NCI-H1694 (cell line): ENCODE data around the gene AQP12B.
"Not testable (repeated sequence)": the region's sequence is repeated elsewhere in the genome, so short reads cannot be mapped to it uniquely, and the experiment has no call there.

Source experiments
- DNase-seq: peaks from one replicate; lab custom pipeline; 2025; lab: John Stamatoyannopoulos, UW

Gene AQP12B

DNA sequence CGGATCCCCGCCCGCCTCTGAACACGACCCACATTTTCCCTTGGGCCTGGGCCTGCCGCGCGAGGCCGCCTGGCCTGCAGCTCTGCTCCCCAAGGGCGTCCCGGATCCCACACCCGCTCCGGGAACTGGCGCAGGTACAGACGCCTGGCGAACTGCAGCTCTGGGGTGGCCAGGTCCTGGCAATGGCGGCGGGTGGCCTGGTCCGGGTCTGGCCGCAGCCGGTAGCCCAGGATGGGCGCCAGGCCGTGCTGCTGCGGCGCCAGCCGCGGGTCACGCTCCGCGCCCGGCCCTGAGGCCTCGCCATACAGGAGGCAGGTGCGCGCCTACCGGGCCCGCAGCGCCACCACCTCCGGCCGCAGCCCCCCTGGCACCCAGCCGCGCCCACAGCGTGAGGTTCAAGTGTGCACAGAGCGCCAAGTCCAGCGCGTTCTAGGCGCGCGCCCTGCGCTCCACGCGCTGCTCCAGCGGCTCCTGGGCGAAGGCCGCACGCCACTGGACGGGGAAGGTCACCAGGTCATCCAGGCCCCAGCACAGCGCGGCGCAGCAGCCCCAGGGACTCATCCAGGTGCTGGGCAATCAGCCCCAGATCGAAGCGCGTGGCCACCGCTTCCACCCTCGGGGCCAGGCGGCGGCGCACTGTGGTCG, 18.5 kb upstream of the AQP12B start:
- DNase-seq: no peak

DNA sequence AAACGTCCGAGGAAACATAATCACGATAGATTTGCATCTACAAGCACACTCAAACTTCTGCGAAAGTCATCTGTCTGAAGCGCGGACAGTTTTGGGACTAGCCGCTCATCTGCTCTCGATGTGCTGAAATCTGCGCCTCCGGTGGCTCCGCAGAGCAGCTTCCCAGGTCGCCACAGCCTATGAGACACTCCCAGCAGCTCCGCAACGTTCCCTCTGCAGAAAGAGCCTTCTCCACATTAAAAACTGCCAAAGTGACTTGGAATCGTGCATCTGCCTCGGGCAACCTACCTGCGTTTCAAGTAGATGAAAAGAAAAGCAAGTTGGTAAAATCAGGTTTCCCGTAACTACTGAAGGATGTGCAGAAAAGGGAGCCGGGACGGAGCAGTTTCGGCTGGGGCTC, 17.9 kb upstream of the AQP12B start:
- DNase-seq: not testable (repeated sequence)

DNA sequence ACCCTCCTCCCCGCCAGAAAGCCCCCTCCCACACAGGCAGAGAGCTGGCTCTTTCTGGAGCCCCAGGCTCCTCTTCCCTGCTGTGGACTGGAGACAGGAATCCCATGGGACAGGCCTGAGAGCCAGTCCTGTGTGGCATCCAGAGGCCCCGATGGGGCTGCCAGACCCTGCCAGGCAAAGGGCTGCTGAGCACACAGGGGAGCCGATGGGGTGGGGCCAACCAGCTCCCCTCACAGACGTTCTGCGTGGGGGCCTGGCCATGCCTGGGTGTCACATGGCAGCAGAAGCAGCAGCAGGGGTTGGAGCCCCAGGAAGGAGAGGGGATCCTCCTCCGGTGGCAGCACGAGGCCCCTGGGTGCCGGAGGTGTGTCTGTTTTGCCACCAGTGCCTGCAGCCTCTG, 17.1 kb upstream of the AQP12B start:
- DNase-seq: not testable (repeated sequence)

DNA sequence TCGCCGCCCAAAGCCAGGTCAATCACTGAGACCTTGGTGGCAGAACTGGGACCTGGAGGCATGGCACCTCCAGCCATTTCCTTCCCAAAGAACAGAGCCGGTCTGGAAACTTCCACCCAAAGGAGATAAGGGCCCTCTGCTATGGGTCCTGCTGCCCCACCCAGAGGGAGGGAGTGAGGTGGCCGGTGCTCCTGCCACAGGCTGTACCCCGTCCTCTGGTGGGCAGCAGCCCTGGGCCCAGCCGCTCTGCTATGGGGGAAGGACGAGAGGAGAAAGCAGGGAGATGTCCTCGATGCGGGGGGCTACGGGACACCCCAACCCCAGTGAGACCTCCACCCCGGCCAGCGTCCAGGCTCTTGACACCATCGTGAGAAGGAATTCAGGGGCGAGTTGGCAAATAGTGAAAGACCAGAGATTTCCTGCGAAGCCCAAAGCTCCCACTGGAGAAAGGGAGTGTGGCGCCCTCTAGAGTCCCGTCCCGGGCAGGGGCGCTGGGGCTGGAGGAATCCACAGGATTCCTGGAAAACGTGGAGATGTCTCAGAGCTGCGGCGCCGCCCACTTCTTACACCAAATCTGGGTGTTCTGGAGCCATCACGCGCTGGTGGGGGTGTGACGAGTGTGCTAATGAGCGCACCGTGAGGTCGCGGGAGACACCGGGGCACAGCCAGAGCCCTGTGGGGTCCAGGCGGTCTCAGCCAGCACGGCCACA, 16.3 kb upstream of the AQP12B start:
- not testable (repeated sequence) for DNase-seq

DNA sequence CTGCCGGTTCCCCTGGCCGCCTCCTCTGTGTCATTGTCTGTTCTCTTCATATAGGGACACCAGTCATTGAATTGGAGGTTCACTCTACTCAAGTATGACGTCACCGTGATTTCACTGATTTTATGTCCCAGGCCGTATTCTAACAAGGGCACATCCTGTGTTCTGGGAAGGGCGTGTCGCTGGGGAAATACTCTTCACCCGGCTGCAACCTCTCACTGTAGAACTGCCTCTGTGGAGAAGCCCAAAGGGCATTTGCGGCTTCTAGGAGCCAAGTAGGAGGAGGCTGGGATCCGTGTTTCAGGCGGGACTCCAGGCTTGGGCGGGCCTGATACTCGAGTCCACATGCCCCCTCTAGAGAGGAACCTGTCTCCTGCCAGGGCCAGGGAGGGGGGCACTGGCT, 13.8 kb upstream of the AQP12B start:
- DNase-seq: not testable (repeated sequence)

DNA sequence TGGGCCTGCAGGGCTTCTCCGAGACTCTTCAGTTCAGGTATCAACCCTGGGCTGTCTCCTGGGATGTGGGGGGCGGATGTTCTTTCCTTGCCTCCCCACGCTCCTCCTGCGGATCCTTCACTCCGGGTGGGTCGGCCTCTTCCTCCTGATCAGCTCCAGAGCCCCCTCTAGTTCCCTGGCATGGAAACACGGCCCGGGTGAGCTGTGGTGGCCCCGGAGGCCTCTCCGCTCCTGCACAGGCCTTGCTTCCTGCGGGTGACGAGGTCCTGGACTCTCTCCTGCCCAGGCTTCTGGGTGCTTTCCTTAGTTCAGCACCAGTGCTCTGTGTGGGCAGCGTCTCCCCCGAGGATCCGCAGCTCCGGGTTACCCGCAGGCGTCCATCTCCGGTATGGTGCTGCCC, 12.9 kb upstream of the AQP12B start:
- not testable (repeated sequence) for DNase-seq

DNA sequence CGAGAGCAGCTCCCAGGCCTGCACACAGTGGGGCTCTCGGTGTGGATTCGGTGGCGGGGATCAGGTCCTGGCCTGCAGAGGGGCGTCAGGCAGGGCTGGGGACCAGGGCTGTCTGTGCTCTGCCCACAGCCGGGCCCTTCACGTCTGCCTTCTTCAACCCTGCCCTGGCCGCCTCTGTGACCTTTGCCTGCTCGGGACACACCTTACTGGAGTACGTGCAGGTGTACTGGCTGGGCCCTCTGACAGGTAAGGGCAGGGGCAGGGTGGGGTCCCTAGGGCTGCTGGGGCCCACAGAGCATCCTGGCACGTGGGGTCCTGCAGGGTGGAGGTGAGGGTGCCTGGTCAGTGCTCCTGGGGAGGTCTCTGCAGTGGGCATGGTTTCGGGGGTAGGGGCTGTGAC, 11.6 kb upstream of the AQP12B start:
- not testable (repeated sequence) for DNase-seq

DNA sequence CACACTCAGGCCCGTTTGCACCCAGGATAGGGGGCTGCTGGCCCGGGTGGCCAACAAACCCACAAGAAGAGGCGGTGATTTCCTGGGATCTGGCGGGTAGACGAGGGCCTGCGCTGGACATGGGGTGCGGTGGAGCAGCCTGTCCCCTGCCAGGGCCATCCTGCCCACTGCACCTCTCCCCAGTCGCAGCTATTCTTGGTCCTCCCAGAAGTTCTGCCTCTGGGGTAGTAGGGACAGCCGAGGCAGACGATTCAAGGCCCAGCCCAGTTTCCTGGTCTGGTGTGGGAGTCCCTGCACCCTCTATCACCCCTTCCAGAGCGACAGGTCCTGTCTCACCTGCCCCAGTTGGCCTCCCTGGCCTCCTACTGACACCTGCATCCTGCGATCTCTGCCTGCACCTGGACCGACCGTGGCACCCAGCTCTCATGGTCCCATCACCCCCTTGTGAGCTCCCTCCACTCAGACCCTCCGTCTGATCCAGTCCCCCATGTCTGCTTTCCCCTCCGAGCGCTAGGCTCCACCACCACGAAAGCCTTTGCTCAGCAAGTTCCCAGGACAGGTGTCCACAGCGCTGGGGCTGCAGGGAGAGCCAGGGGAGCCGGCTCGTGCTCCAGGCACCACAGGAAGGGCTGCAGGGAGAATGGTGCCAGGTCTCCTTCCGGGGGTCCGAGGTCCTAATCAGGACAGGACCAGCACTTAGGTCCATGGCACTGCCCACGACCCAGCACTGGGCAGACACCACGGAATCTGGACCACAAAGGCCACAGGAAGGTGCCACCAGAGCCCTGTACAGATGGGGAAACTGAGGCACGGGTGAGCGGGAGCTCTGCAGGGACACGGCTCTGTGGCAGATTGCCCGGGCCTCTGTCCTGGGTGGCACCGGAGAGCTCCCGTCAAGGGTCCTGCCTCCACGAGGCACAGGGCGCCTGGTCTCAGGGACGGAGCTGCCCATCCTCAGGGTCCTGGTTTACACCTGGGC, 10.2 kb upstream of the AQP12B start:
- DNase-seq: not testable (repeated sequence)

DNA sequence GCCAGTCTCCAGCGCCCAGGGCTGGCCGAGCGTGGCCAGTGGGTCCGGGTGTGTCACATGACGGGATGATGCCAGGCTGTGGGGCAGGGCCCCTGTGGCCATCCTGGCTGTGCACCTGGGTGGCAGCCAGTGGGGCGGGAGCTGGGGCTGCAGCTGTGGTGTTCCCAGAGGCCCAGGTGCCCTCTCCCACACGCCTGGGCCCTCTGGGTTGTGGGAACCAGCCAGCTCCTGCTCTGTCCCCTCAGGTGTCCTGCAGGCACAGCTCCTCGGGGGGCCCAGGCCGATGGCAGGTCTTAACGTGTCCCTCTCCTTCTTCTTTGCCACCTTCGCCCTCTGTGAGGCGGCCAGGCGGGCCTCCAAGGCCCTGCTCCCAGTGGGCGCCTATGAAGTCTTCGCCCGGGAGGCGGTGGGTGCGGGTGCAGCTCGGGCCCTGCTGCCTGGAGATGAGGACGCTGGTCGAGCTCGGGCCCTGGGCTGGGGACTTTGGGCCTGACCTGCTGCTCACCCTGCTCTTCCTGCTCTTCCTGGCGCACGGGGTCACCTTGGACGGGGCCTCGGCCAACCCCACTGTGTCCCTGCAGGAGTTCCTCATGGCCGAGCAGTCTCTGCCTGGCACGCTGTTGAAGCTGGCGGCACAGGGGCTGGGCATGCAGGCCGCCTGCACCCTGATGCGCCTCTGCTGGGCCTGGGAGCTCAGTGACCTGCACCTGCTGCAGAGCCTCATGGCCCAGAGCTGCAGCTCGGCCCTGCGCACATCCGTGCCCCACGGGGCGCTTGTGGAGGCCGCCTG, 9.1 kb upstream of the AQP12B start, which contains the start of gene AQP12A:
AQP12A (plus strand) TSS at position 236 of the 790 bp plus-strand sequence; CDS start at position 284, 48 bp downstream.
- not testable (repeated sequence) for DNase-seq

DNA sequence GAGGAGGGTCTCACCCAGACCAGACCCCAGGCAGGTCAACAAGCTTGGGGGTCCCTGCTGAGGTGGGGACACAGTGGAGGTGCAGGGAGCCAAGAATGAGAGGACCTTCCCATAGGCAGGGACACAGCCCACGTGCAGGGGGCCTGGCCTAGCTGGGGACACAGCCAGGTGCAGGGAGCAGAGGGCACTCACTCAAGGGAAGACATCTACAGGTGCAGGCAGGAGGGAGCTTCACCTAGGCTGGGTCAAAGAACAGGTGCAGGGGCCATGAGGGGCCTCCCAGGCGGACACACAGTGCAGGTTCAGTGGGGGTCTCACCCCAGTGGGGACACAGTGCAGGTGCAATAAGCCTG, 8.4 kb upstream of the AQP12B start:
- DNase-seq: not testable (repeated sequence)

DNA sequence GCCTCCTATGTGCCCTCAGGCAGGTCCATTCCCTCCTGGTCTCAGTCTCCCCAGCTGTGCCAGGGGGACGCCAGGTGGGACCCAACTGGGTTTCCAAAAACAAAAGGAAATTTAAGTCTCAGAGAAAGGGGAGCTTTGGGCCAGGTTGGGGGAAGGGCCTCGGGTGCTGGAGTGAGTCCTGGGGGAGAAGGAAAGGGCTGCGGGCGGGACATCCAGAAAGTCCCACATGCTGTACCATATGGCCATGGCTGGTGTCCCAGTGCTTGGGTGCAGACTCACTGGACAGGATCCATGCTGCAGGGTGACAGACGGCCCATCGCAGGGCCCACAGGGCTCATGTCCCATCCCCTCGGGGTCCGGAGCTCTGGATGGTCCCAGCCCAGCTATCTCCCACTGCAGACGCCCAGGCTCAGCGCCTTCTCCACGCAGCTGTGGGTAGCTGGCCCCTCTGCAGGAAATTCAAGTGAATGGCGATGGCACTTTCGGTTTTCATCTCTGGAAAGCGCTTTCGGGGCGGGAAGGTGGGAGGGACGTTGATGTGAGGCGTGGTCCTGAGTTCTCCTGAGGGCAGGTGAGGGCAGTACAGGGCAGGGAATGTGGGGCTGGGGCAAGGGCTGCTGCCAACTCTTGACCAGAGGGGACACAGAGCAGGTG, 7.9 kb upstream of the AQP12B start:
- peak; percentile 38 for DNase-seq

DNA sequence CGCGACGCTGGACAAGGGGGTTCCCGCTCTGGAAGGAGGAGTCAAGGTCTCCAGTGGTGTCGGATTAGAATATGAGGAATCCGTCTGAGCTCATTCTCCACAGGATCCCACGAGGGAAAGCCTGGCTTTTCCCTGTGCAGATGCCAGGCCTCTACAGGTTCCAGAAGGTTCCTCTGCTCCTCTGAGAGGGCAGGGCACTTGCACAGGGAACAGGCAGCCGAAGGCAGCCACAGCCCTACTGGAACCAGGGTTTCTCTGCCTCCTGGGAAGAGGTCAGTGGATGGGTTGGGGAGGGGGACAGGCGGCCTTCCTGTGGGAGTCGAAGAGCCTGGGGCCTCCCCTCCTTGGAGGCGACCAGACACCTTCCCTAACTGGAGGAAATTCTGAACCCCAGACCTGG, 7.3 kb upstream of the AQP12B start:
- DNase-seq: no peak

DNA sequence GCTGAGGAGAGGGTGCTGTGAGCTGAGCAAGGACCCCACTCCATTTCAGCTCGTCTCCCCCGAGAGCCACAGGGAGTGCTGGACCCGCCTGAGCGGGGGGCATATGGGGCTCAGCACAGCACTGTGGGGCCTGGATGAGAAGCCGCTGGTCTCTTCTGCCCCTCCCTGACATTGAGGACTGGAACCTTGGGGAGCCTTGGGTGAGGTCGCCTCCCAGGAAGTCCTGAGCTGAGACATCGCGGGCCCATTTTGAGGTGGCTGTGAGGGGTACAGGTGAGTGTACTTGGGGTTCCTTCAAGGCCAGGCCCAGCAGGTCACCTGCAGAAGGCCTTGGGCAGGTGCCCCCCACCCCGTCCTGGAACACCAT, 5.9 kb upstream of the AQP12B start:
- DNase-seq: no peak

DNA sequence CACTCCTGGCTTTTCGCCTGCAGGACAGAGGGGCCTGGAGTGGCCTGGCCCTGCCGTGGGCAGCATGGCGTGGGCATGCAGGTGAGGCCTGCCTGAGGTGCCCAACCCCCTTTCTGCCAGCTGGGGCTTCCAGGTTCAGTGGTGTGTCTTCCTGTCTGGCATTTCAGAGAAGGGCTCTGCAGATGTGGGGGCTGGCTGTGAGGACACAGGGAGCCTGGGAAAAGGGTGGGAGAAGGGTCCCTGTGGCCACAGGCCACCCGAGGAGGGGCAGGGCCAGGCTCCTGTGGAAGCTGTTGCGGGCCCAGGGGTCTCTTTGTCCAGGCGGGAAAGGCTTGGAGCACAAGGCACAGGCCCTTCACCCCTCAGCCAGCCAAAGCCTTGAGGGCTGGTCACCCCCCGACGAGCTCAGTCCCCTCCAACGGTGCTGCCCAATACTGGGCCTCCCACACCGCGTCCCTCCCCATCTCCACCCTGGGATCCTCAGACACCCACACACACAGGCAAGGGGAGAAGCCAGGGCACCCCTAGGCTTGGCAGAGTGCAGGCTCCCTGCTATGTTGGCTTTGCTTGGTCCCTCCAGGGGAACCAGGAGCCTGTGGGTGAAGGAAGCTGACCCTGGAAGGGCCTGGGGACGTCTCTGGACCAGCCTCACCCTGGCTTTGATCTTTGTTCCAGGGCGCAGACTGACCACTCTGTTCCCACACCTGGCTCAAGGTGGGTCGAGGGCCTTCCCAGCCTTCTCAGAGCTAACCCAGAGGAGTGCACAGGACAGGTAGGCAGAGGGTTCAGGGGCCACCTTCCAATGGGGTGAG, 5.3 kb upstream of the AQP12B start:
- no peak for DNase-seq

DNA sequence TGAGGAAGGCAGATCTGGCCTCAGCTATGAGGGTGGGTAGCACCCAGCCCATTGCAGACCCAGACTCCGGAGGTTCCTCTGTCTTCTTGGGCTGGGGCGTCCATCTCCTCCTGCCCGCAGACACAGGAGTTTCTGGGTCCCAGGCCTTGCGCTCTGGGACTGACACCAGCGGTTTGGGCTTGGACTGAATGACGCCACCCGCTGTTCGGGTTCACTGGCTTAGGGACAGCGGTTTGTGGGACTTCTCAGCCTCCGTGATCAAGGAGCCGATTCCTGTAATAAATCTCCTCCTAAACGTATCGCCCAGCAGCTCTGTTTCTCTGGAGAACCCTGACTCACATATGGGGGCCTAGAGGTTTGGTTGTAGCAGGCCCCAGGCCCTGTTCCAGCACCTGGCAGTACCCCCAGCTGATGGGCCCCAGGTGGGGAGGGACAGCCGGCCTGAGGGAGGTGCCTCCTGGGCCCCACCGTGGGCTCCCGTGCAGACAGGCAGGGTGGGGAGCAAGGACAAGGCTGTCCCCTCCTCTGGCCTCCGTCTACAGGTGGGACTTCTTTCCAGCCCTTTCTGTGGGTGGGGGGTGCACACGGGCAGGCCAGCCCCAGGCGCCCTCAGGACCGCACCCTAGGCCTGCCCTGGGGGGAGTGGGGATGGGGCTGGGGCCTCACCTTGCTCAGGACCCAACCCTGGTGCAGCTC, 4.5 kb upstream of the AQP12B start:
- DNase-seq: no peak

DNA sequence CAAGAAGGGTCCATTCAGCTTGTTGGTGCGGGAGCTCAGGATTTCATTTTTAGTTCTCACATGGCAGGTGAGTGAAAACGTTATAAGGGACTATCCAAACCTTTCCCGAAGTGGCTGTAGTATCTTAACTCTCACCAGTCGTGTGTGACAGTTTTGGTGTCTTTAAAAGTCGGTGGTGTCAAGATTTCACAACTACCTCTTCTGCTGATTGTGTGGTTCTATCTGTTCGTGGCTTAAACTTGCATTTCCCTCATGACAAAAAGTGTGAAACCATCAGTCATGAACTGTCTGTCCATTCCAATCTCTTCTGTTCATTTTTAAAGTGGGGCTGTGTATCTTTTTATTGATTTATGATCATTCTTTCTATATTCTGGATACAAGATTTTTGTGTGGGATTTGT, 3.8 kb upstream of the AQP12B start:
- DNase-seq: no peak

DNA sequence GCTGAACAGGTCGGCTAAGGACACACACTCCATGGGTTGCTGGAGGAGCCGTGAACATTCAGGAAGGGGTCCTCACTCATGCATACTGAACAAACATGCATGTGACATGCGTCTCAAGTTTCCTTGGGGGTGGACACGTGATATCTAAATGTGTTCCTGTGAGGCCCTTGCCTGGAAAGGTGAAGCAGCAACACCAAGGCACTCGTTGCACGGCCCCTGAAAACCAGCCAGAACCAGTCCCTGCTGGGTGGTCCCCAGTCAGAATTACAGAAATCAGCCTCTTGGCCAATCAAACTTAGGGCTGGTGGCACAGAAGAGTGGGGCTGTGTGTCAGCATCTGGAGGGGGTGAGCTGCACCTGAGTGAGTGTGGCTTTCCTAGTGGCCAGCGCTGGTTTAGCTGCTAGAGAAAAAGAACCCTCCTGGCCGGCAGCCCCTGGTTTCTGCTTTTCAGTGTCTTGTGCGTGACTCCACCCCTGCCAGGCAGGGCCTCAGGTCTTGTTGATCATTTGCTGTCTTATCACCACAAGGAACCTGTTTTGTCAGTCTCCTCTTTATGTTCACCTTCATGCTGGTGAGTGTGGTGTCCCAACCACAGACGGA, 3.2 kb upstream of the AQP12B start:
- DNase-seq: no peak

DNA sequence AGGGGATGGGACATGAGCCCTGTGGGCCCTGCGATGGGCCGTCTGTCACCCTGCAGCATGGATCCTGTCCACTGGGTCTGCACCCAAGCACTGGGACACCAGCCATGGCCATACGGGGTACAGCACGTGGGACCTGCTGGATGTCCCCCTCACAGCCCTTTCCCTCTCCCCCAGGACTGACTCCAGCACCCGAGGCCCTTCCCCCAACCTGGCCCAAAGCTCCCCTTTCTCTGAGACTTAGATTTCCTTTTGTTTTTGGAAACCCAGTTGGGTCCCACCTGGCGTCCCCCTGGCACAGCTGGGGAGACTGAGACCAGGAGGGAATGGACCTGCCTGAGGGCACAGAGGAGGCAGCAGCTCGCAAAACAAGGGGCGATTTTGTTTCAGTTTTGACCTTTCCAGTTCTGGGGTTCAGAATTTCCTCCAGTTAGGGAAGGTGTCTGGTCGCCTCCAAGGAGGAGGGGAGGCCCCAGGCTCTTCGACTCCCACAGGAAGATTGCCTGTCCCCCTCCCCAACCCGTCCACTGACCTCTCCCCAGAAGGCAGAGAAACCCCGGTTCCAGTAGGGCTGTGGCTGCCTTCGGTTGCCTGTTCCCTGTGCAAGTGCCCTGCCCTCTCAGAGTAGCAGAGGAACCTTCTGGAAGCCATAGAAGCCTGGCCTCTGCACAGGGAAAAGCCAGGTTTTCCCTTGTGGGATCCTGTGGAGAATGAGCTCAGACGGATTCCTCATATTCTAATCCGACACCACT, 1.5 kb upstream of the AQP12B start:
- DNase-seq: not testable (repeated sequence)
